Activated CD8-positive, alpha-beta memory T cell treated with anti-CD3 and anti-CD28 coated beads, Interleukin-2, amount 50 U/mL, for 24 hours (primary cell): ENCODE measurements around the gene WAC.
A peak's percentile ranks its signal among the peaks of the same experiment; 100 is the strongest.
"Not testable (repeated sequence)": the region's sequence is repeated elsewhere in the genome, so short reads cannot be mapped to it uniquely, and the experiment has no call there.

Source experiments
- DNase-seq: peaks from one replicate; pipeline ENCODE4 v3.0.0-alpha.2; 2020; ENCODE audit errors: extremely low read depth

Gene WAC

GRCh38 chr10:28532337-28533185 lies at the start of gene WAC:
Gene WAC, plus strand, starts transcription at chr10:28533118. Its CDS starts 462 bp downstream, at chr10:28533580.
- peak; percentile 94 for DNase-seq

GRCh38 chr10:28489206-28489605 lies 43.7 kb upstream of the WAC start:
- no peak for DNase-seq

- DNase-seq: not testable (repeated sequence)
Observed at GRCh38 chr10:28490256-28490865, 42.6 kb upstream of the WAC start.

GRCh38 chr10:28492116-28492920 lies 40.6 kb upstream of the WAC start:
- DNase-seq: no peak

GRCh38 chr10:28494420-28494819 lies 38.5 kb upstream of the WAC start:
- no peak for DNase-seq

GRCh38 chr10:28495084-28495483 lies 37.8 kb upstream of the WAC start:
- DNase-seq: no peak

- no peak for DNase-seq
Observed at GRCh38 chr10:28496017-28496416, 36.9 kb upstream of the WAC start.

- DNase-seq: no peak
Observed at GRCh38 chr10:28496481-28496961, 36.4 kb upstream of the WAC start.

GRCh38 chr10:28497313-28498126 lies 35.4 kb upstream of the WAC start:
- no peak for DNase-seq

GRCh38 chr10:28500203-28500602 lies 32.7 kb upstream of the WAC start:
- not testable (repeated sequence) for DNase-seq

- DNase-seq: no peak
Observed at GRCh38 chr10:28503114-28503513, 29.8 kb upstream of the WAC start.

- no peak for DNase-seq
Observed at GRCh38 chr10:28505359-28505959, 27.5 kb upstream of the WAC start.

GRCh38 chr10:28508304-28508925 lies 24.5 kb upstream of the WAC start:
- DNase-seq: no peak

GRCh38 chr10:28509286-28509685 lies 23.6 kb upstream of the WAC start:
- no peak for DNase-seq

- no peak for DNase-seq
Observed at GRCh38 chr10:28514648-28515047, 18.3 kb upstream of the WAC start.

GRCh38 chr10:28520346-28520745 lies 12.6 kb upstream of the WAC start:
- DNase-seq: no peak

GRCh38 chr10:28520828-28521227 lies 12.1 kb upstream of the WAC start:
- DNase-seq: not testable (repeated sequence)

- not testable (repeated sequence) for DNase-seq
Observed at GRCh38 chr10:28521961-28522360, 11.0 kb upstream of the WAC start.

GRCh38 chr10:28523725-28524252 lies 9.1 kb upstream of the WAC start:
- no peak for DNase-seq

- no peak for DNase-seq
Observed at GRCh38 chr10:28530751-28531150, 2.2 kb upstream of the WAC start.
